ENCODE data around the gene TUSC2. TPM values are rescaled to one million over a fixed set of nuclear protein-coding genes. Genes with fewer than 3 reads are reported as not detected.

TUSC2 gene
- total and polyA plus RNA-seq, 2 of the 13 experiments (the other 11 are each of a cell fraction or from before 2014, with no cell fraction given) = 36.7 to 39.1 TPM

GRCh38 chr3:50321336-50322114 is 6.5 kb downstream of the TUSC2 start (continued):
- TF ChIP-seq HMGXB4 (CRISPR knock-in tag; IDR thresholded peaks at IDR 0.05; ENCODE audit: borderline replicate concordance in 1 of 2, low read depth in 1 of 2) = peak; percentile 37 to 59; a peak in 2 of 4 replicates
- no peak for TF ChIP-seq AKAP8 (CRISPR knock-in tag; IDR thresholded peaks at IDR 0.05)
- TF ChIP-seq ZNF546 (CRISPR knock-in tag; conservative IDR thresholded peaks at IDR 0.05) = no peak; the same call in 1 of the 2 replicates
- TF ChIP-seq NR3C1 (CRISPR knock-in tag; IDR thresholded peaks at IDR 0.05) = no peak
- no peak for TF ChIP-seq ZNF180 (CRISPR knock-in tag; IDR thresholded peaks at IDR 0.05; ENCODE audit: borderline replicate concordance, low read depth)
- TF ChIP-seq MED13 (CRISPR knock-in tag; IDR thresholded peaks at IDR 0.05) = peak; percentile 23; the same call in 1 of the 2 replicates
- TF ChIP-seq, protein P1, sequence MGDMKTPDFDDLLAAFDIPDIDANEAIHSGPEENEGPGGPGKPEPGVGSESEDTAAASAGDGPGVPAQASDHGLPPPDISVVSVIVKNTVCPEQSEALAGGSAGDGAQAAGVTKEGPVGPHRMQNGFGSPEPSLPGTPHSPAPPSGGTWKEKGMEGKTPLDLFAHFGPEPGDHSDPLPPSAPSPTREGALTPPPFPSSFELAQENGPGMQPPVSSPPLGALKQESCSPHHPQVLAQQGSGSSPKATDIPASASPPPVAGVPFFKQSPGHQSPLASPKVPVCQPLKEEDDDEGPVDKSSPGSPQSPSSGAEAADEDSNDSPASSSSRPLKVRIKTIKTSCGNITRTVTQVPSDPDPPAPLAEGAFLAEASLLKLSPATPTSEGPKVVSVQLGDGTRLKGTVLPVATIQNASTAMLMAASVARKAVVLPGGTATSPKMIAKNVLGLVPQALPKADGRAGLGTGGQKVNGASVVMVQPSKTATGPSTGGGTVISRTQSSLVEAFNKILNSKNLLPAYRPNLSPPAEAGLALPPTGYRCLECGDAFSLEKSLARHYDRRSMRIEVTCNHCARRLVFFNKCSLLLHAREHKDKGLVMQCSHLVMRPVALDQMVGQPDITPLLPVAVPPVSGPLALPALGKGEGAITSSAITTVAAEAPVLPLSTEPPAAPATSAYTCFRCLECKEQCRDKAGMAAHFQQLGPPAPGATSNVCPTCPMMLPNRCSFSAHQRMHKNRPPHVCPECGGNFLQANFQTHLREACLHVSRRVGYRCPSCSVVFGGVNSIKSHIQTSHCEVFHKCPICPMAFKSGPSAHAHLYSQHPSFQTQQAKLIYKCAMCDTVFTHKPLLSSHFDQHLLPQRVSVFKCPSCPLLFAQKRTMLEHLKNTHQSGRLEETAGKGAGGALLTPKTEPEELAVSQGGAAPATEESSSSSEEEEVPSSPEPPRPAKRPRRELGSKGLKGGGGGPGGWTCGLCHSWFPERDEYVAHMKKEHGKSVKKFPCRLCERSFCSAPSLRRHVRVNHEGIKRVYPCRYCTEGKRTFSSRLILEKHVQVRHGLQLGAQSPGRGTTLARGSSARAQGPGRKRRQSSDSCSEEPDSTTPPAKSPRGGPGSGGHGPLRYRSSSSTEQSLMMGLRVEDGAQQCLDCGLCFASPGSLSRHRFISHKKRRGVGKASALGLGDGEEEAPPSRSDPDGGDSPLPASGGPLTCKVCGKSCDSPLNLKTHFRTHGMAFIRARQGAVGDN (CRISPR knock-in tag; IDR thresholded peaks at IDR 0.05) = peak; percentile 39
- TF ChIP-seq ZNF768 (CRISPR knock-in tag; IDR thresholded peaks at IDR 0.05) = peak; percentile 25; the same call in 1 of the 2 replicates
- TF ChIP-seq, protein P2, sequence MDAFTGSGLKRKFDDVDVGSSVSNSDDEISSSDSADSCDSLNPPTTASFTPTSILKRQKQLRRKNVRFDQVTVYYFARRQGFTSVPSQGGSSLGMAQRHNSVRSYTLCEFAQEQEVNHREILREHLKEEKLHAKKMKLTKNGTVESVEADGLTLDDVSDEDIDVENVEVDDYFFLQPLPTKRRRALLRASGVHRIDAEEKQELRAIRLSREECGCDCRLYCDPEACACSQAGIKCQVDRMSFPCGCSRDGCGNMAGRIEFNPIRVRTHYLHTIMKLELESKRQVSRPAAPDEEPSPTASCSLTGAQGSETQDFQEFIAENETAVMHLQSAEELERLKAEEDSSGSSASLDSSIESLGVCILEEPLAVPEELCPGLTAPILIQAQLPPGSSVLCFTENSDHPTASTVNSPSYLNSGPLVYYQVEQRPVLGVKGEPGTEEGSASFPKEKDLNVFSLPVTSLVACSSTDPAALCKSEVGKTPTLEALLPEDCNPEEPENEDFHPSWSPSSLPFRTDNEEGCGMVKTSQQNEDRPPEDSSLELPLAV (CRISPR knock-in tag; conservative IDR thresholded peaks at IDR 0.05; ENCODE audit: low read depth) = no peak
- TF ChIP-seq ZNF780A (CRISPR knock-in tag; IDR thresholded peaks at IDR 0.05) = no peak
- no peak for TF ChIP-seq ARNT (IDR thresholded peaks at IDR 0.05)
- no peak for TF ChIP-seq MATR3 (CRISPR knock-in tag; IDR thresholded peaks at IDR 0.05)
- peak; percentile 52 for TF ChIP-seq HOXA3 (CRISPR knock-in tag; IDR thresholded peaks at IDR 0.05)
- TF ChIP-seq, protein P3, sequence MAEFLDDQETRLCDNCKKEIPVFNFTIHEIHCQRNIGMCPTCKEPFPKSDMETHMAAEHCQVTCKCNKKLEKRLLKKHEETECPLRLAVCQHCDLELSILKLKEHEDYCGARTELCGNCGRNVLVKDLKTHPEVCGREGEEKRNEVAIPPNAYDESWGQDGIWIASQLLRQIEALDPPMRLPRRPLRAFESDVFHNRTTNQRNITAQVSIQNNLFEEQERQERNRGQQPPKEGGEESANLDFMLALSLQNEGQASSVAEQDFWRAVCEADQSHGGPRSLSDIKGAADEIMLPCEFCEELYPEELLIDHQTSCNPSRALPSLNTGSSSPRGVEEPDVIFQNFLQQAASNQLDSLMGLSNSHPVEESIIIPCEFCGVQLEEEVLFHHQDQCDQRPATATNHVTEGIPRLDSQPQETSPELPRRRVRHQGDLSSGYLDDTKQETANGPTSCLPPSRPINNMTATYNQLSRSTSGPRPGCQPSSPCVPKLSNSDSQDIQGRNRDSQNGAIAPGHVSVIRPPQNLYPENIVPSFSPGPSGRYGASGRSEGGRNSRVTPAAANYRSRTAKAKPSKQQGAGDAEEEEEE (CRISPR knock-in tag; IDR thresholded peaks at IDR 0.05; ENCODE audit: borderline replicate concordance) = 0 out of 2 replicates have a peak, but pooled peaks have one; percentile 3
- no peak for TF ChIP-seq ZNF329 (CRISPR knock-in tag; IDR thresholded peaks at IDR 0.05; ENCODE audit: low read depth)
- TF ChIP-seq ZFP36L1 (CRISPR knock-in tag; IDR thresholded peaks at IDR 0.05) = no peak
- no peak for TF ChIP-seq SNRNP70 (IDR thresholded peaks at IDR 0.05; ENCODE audit: low read depth, low read length)
- no peak for TF ChIP-seq ZFP36 (IDR thresholded peaks at IDR 0.05; ENCODE audit: borderline replicate concordance, low read depth, low read length, partially characterized antibody)
- 0 out of 2 replicates have a peak, but pooled peaks have one; percentile 14 for TF ChIP-seq ZNF451 (CRISPR knock-in tag; IDR thresholded peaks at IDR 0.05)
- TF ChIP-seq PCBP2 (optimal IDR thresholded peaks at IDR 0.05; ENCODE audit: low read depth, low read length, poor library complexity, severe bottlenecking) = no peak

Measured in HepG2 (cell line).